ENCODE data around the gene PGK1.
A peak's percentile ranks its signal among the peaks of the same experiment; 100 is the strongest.
"Not testable (repeated sequence)": the region's sequence is repeated elsewhere in the genome, so short reads cannot be mapped to it uniquely, and the experiment has no call there.

PGK1 gene

DNA sequence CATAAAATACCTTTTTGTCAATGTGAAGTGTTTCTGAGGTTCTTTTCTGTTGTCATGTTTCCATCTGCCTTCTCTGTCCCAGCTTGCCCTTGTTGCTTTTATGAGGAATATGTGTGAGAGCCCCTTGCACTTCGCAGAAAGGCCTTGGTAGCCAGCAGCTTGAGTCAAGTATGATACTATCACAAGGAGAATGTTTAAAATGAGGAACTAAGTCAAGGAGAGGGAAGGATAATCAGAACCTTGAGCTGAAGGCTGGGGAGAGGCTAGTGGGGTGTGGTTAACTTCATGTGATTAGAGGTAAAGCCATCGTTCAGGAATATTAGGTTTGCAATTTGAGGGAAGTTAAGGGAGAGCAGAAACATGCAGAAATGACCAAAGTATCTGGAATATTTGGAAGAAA, 12.7 kb downstream of the PGK1 start:
- no peak for DNase-seq (ENCODE audit: low spot score)
- in situ Hi-C loops (cut with MboI; ENCODE audit: low sequenced_read_pairs, unreplicated experiment): no loop called here
- no peak for TF ChIP-seq CTCF (IDR thresholded peaks at IDR 0.05; ENCODE audit: borderline replicate concordance, control extremely low read depth, extremely low read depth, insufficient read depth, missing control alignments)

GRCh38 chrX:78118628-78119027, 14.6 kb downstream of the PGK1 start:
- in situ Hi-C loops (cut with MboI; ENCODE audit: low sequenced_read_pairs, unreplicated experiment): no loop called here
- DNase-seq (ENCODE audit: low spot score): no peak
- TF ChIP-seq CTCF (IDR thresholded peaks at IDR 0.05; ENCODE audit: borderline replicate concordance, control extremely low read depth, extremely low read depth, insufficient read depth, missing control alignments): no peak

GRCh38 chrX:78119521-78120227, 15.6 kb downstream of the PGK1 start:
- no peak for DNase-seq (ENCODE audit: low spot score)
- in situ Hi-C loops (cut with MboI; ENCODE audit: low sequenced_read_pairs, unreplicated experiment): no loop called here
- TF ChIP-seq CTCF (IDR thresholded peaks at IDR 0.05; ENCODE audit: borderline replicate concordance, control extremely low read depth, extremely low read depth, insufficient read depth, missing control alignments): peak; percentile 18

DNA sequence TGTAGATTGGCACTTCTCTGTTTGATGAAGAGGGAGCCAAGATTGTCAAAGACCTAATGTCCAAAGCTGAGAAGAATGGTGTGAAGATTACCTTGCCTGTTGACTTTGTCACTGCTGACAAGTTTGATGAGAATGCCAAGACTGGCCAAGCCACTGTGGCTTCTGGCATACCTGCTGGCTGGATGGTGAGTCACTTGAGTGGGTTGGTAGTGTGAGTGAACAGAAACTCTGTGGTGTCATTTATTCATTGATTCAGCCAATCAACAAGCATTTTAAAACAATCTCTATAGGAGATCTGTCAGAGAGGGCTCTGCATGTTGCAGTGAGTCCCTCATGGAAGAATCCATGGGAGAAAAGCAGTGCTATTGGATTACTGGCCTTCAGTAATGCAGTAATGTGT, 19.1 kb downstream of the PGK1 start:
- in situ Hi-C loops (cut with MboI; ENCODE audit: low sequenced_read_pairs, unreplicated experiment): no loop called here
- no peak for DNase-seq (ENCODE audit: low spot score)
- no peak for TF ChIP-seq CTCF (IDR thresholded peaks at IDR 0.05; ENCODE audit: borderline replicate concordance, control extremely low read depth, extremely low read depth, insufficient read depth, missing control alignments)

DNA sequence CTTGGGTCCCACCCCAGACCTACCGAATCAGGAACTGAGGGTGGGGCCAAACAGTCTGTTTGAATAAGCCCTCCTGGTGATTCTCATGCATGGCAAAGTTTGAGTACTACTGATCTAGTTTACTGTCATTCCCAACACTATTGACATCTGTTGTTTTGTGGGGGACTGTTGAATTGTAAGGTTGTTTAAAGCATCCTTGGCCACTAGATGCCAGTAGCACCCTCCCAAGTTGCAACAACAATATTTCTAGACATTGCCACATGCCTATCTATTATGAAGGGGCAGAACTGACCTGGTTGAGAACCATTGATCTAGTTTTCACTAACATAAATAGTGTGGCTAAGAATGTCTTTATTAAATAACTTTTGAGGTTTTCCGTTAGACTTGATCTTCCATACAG, 20.3 kb downstream of the PGK1 start:
- TF ChIP-seq CTCF (IDR thresholded peaks at IDR 0.05; ENCODE audit: borderline replicate concordance, control extremely low read depth, extremely low read depth, insufficient read depth, missing control alignments): no peak
- in situ Hi-C loops (cut with MboI; ENCODE audit: low sequenced_read_pairs, unreplicated experiment): no loop called here
- no peak for DNase-seq (ENCODE audit: low spot score)

- TF ChIP-seq CTCF (IDR thresholded peaks at IDR 0.05; ENCODE audit: borderline replicate concordance, control extremely low read depth, extremely low read depth, insufficient read depth, missing control alignments): no peak
- in situ Hi-C loops (cut with MboI; ENCODE audit: low sequenced_read_pairs, unreplicated experiment): no loop called here
Observed at GRCh38 chrX:78125148-78125547, 21.1 kb downstream of the PGK1 start.

GRCh38 chrX:78125781-78126180, 21.7 kb downstream of the PGK1 start:
- DNase-seq (ENCODE audit: low spot score); in situ Hi-C loops (cut with MboI; ENCODE audit: low sequenced_read_pairs, unreplicated experiment): not testable (repeated sequence)

More at GRCh38 chrX:78125148-78125547, 21.1 kb downstream of the PGK1 start:
- DNase-seq (ENCODE audit: low spot score): no peak

All from GM13976 (cell line).